ENCODE data around the gene RNF26. TPM values are rescaled to one million over a fixed set of nuclear protein-coding genes. Genes with fewer than 3 reads are reported as not detected.

Gene RNF26
- total RNA-seq, 1 experiment from 2014 or later: 8.8 TPM

- Histone ChIP-seq H3K9me3 (ENCODE audit: low read length) (no peaks in the 10 kb centered on the region), H3K36me3 (ENCODE audit: insufficient read depth, low read length) (no peaks in the 10 kb centered on the region), H3K4me2 (ENCODE audit: low read depth, low read length, poor library complexity, severe bottlenecking) (no peak overlapping the region), H2AFZ (ENCODE audit: low read length) (no peak overlapping the region), H3K79me2 (ENCODE audit: low read length) (no peaks in the 10 kb centered on the region), H4K20me1 (ENCODE audit: insufficient read depth, low read depth, low read length) (no peaks in the 10 kb centered on the region), H3K9me2 (replicated peaks; ENCODE audit: insufficient read depth, low read length) (no peaks in the 10 kb centered on the region), H3K4me3 (ENCODE audit: low read length) (no peak overlapping the region), H3K9ac (ENCODE audit: low read length) (no peak overlapping the region), H3K27me3 (ENCODE audit: low read length) (no peaks in the 10 kb centered on the region), H3K27ac (ENCODE audit: low read length) (no peak overlapping the region), H3K4me1 (ENCODE audit: low read length) (peaks cover 5% of the 10 kb centered on the region)
- no peak for DNase-seq
Measured at GRCh38 chr11:119309953-119310681, 24.2 kb upstream of the RNF26 start.

GRCh38 chr11:119310682-119311052 lies 23.7 kb upstream of the RNF26 start:
- Histone ChIP-seq H4K20me1 (ENCODE audit: insufficient read depth, low read depth, low read length) (no peaks in the 10 kb centered on the region), H3K4me2 (ENCODE audit: low read depth, low read length, poor library complexity, severe bottlenecking) (no peak overlapping the region), H3K27me3 (ENCODE audit: low read length) (no peaks in the 10 kb centered on the region), H3K9me2 (replicated peaks; ENCODE audit: insufficient read depth, low read length) (no peaks in the 10 kb centered on the region), H2AFZ (ENCODE audit: low read length) (no peak overlapping the region), H3K9ac (ENCODE audit: low read length) (no peak overlapping the region), H3K4me3 (ENCODE audit: low read length) (no peak overlapping the region), H3K4me1 (ENCODE audit: low read length) (peaks cover 10% of the 10 kb centered on the region), H3K36me3 (ENCODE audit: insufficient read depth, low read length) (no peaks in the 10 kb centered on the region), H3K9me3 (ENCODE audit: low read length) (no peaks in the 10 kb centered on the region), H3K27ac (ENCODE audit: low read length) (no peak overlapping the region), H3K79me2 (ENCODE audit: low read length) (no peaks in the 10 kb centered on the region)
- DNase-seq: no peak

- H4K20me1 ChIP-seq (ENCODE audit: insufficient read depth, low read depth, low read length): no peaks in the 10 kb centered on the region
- no peaks in the 10 kb centered on the region for H3K9me3 ChIP-seq (ENCODE audit: low read length)
- H2AFZ ChIP-seq (ENCODE audit: low read length): no peak overlapping the region
- no peak overlapping the region for H3K27ac ChIP-seq (ENCODE audit: low read length)
- H3K9ac ChIP-seq (ENCODE audit: low read length): no peak overlapping the region
- H3K27me3 ChIP-seq (ENCODE audit: low read length): no peaks in the 10 kb centered on the region
- no peak for DNase-seq
- H3K4me1 ChIP-seq (ENCODE audit: low read length): peaks cover 40% of the 10 kb centered on the region
- H3K4me2 ChIP-seq (ENCODE audit: low read depth, low read length, poor library complexity, severe bottlenecking): peak overlapping the region; percentile 78
- H3K36me3 ChIP-seq (ENCODE audit: insufficient read depth, low read length): no peaks in the 10 kb centered on the region
- H3K9me2 ChIP-seq (replicated peaks; ENCODE audit: insufficient read depth, low read length): no peaks in the 10 kb centered on the region
- no peaks in the 10 kb centered on the region for H3K79me2 ChIP-seq (ENCODE audit: low read length)
- no peak overlapping the region for H3K4me3 ChIP-seq (ENCODE audit: low read length)
Measured at GRCh38 chr11:119314726-119315125, 19.6 kb upstream of the RNF26 start.

- DNase-seq: peak; percentile 71
- Histone ChIP-seq H3K79me2 (ENCODE audit: low read length) (no peaks in the 10 kb centered on the region), H3K9me2 (replicated peaks; ENCODE audit: insufficient read depth, low read length) (no peaks in the 10 kb centered on the region), H3K4me1 (ENCODE audit: low read length) (peaks cover 43% of the 10 kb centered on the region), H4K20me1 (ENCODE audit: insufficient read depth, low read depth, low read length) (no peaks in the 10 kb centered on the region), H2AFZ (ENCODE audit: low read length) (no peak overlapping the region; the same call in 1 of the 2 replicates), H3K4me3 (ENCODE audit: low read length) (peak overlapping the region; percentile 65), H3K9ac (ENCODE audit: low read length) (peak overlapping the region; percentile 54), H3K27ac (ENCODE audit: low read length) (no peak overlapping the region), H3K27me3 (ENCODE audit: low read length) (no peaks in the 10 kb centered on the region), H3K4me2 (ENCODE audit: low read depth, low read length, poor library complexity, severe bottlenecking) (peak overlapping the region; percentile 78), H3K36me3 (ENCODE audit: insufficient read depth, low read length) (no peaks in the 10 kb centered on the region), H3K9me3 (ENCODE audit: low read length) (no peaks in the 10 kb centered on the region)
Measured at GRCh38 chr11:119315131-119316015, 19.0 kb upstream of the RNF26 start.

- no peaks in the 10 kb centered on the region for H3K9me3 ChIP-seq (ENCODE audit: low read length)
- H3K27ac ChIP-seq (ENCODE audit: low read length): no peak overlapping the region
Measured at GRCh38 chr11:119316016-119316728, 18.2 kb upstream of the RNF26 start.

GRCh38 chr11:119316729-119317591 lies 17.4 kb upstream of the RNF26 start, which contains the start of gene MCAM:
Gene MCAM (minus strand): TSS chr11:119317130. CDS start chr11:119317101, 29 bp downstream.
- peak; percentile 41 for DNase-seq
- Histone ChIP-seq H3K9ac (ENCODE audit: low read length) (peak within 1 kb of the TSS; percentile 54), H3K4me1 (ENCODE audit: low read length) (peaks cover 59% of the 10 kb centered on the region)

More at GRCh38 chr11:119316016-119316728, 18.2 kb upstream of the RNF26 start:
- Histone ChIP-seq H3K4me1 (ENCODE audit: low read length) (peaks cover 51% of the 10 kb centered on the region), H3K9ac (ENCODE audit: low read length) (peak overlapping the region; percentile 54), H3K36me3 (ENCODE audit: insufficient read depth, low read length) (no peaks in the 10 kb centered on the region), H3K9me2 (replicated peaks; ENCODE audit: insufficient read depth, low read length) (no peaks in the 10 kb centered on the region), H3K4me2 (ENCODE audit: low read depth, low read length, poor library complexity, severe bottlenecking) (peak overlapping the region; percentile 78), H3K27me3 (ENCODE audit: low read length) (no peaks in the 10 kb centered on the region), H2AFZ (ENCODE audit: low read length) (no peak overlapping the region; the same call in 1 of the 2 replicates), H4K20me1 (ENCODE audit: insufficient read depth, low read depth, low read length) (no peaks in the 10 kb centered on the region), H3K4me3 (ENCODE audit: low read length) (peak overlapping the region; percentile 65), H3K79me2 (ENCODE audit: low read length) (no peaks in the 10 kb centered on the region)
- peak; percentile 41 for DNase-seq

GRCh38 chr11:119317592-119318239 lies 16.6 kb upstream of the RNF26 start:
- no peaks in the 10 kb centered on the region for H3K9me2 ChIP-seq (replicated peaks; ENCODE audit: insufficient read depth, low read length)
- H3K9me3 ChIP-seq (ENCODE audit: low read length): no peaks in the 10 kb centered on the region
- H3K4me3 ChIP-seq (ENCODE audit: low read length): no peak overlapping the region; the same call in 1 of the 2 replicates
- no peak overlapping the region for H2AFZ ChIP-seq (ENCODE audit: low read length)
- H3K27me3 ChIP-seq (ENCODE audit: low read length): no peaks in the 10 kb centered on the region
- H3K4me2 ChIP-seq (ENCODE audit: low read depth, low read length, poor library complexity, severe bottlenecking): no peak overlapping the region
- H3K9ac ChIP-seq (ENCODE audit: low read length): no peak overlapping the region
- peaks cover 65% of the 10 kb centered on the region for H3K4me1 ChIP-seq (ENCODE audit: low read length)
- DNase-seq: no peak
- H4K20me1 ChIP-seq (ENCODE audit: insufficient read depth, low read depth, low read length): no peaks in the 10 kb centered on the region
- H3K36me3 ChIP-seq (ENCODE audit: insufficient read depth, low read length): no peaks in the 10 kb centered on the region
- no peaks in the 10 kb centered on the region for H3K79me2 ChIP-seq (ENCODE audit: low read length)
- no peak overlapping the region for H3K27ac ChIP-seq (ENCODE audit: low read length)

More at GRCh38 chr11:119316729-119317591, 17.4 kb upstream of the RNF26 start, which contains the start of gene MCAM:
- Histone ChIP-seq H3K9me3 (ENCODE audit: low read length) (no peaks in the 10 kb centered on the region), H2AFZ (ENCODE audit: low read length) (no peak within 1 kb of the TSS; the same call in 1 of the 2 replicates), H3K9me2 (replicated peaks; ENCODE audit: insufficient read depth, low read length) (no peaks in the 10 kb centered on the region), H4K20me1 (ENCODE audit: insufficient read depth, low read depth, low read length) (no peaks in the 10 kb centered on the region), H3K79me2 (ENCODE audit: low read length) (no peaks in the 10 kb centered on the region), H3K27ac (ENCODE audit: low read length) (no peak within 1 kb of the TSS), H3K4me2 (ENCODE audit: low read depth, low read length, poor library complexity, severe bottlenecking) (peak within 1 kb of the TSS; percentile 78), H3K27me3 (ENCODE audit: low read length) (no peaks in the 10 kb centered on the region), H3K4me3 (ENCODE audit: low read length) (peak within 1 kb of the TSS; percentile 65), H3K36me3 (ENCODE audit: insufficient read depth, low read length) (no peaks in the 10 kb centered on the region)
